WTC11 (cell line): Measurements from ENCODE around the gene SYNGR2. TPM values are rescaled to one million over a fixed set of nuclear protein-coding genes. Genes with fewer than 3 reads are reported as not detected.

ENCODE experiments used
- ATAC-seq: fragments of 200-7000 bp; cut with Tn5 transposase; 2 replicates; pipeline ENCODE4 v1.10.0; 2021; ENCODE audit warnings: mild to moderate bottlenecking, moderate library complexity
- CTCF ChIA-PET: fragments of 300-600 bp; sonication (Branson Sonifier 250); formaldehyde crosslinking; loops from one replicate; lab custom pipeline; 2021; ENCODE audit warnings: antibody characterized with exemption; lab: Charles Lee
- POLR2A ChIA-PET: fragments of 350-600 bp; sonication (Branson Sonifier 250); formaldehyde crosslinking; loops from one replicate; lab custom pipeline; 2021; ENCODE audit warnings: antibody characterized with exemption; lab: Charles Lee
- DNase-seq: peaks from one replicate; pipeline ENCODE4 v3.0.0; 2021; ENCODE audit warnings: low spot score
- H3K27ac Mint-ChIP-seq: 2 replicates; pipeline ENCODE4 v1.8.0; 2021; ENCODE audit warnings: mixed read lengths
- H3K27me3 Mint-ChIP-seq: 2 replicates; pipeline ENCODE4 v1.8.0; 2021; ENCODE audit warnings: low read depth, mild to moderate bottlenecking, moderate library complexity, mixed read lengths
- H3K36me3 Mint-ChIP-seq: 2 replicates; pipeline ENCODE4 v1.8.0; 2021; ENCODE audit warnings: mixed read lengths
- H3K4me1 Mint-ChIP-seq: 2 replicates; pipeline ENCODE4 v1.8.0; 2022; ENCODE audit warnings: mixed read lengths
- H3K4me3 Mint-ChIP-seq: 2 replicates; pipeline ENCODE4 v1.8.0; 2021; ENCODE audit warnings: mild to moderate bottlenecking, moderate library complexity, mixed read lengths
- H3K9me3 Mint-ChIP-seq: 2 replicates; pipeline ENCODE4 v1.8.0; 2021; ENCODE audit warnings: mixed read lengths
- FOXK1 ChIP-seq: sonication (generic); formaldehyde crosslinking; IDR thresholded peaks from 2 replicates; pipeline ENCODE4 v1.8.0; 2022; ENCODE audit warnings: mild to moderate bottlenecking, moderate library complexity, missing genetic modification reagents
- GTF2I ChIP-seq: fragments of 250-450 bp; sonication (Bioruptor Pico); conservative IDR thresholded peaks from 2 replicates; pipeline ENCODE4 v1.4.0; 2021; ENCODE audit warnings: mild to moderate bottlenecking
- NFATC4 ChIP-seq: fragments of 250-450 bp; sonication (Bioruptor Pico); IDR thresholded peaks from 2 replicates; pipeline ENCODE4 v1.9.0; 2021; ENCODE audit warnings: mild to moderate bottlenecking
- NFE2L1 ChIP-seq: sonication (generic); formaldehyde crosslinking; IDR thresholded peaks from 2 replicates; pipeline ENCODE4 v1.8.1; 2023; ENCODE audit warnings: missing genetic modification reagents
- NFYB ChIP-seq: sonication (generic); formaldehyde crosslinking; conservative IDR thresholded peaks from 2 replicates; pipeline ENCODE4 v1.8.0; 2022; ENCODE audit warnings: low read depth, missing genetic modification reagents
- NR1H2 ChIP-seq: sonication (generic); formaldehyde crosslinking; IDR thresholded peaks from 2 replicates; pipeline ENCODE4 v1.9.0; 2021; ENCODE audit warnings: mild to moderate bottlenecking, moderate library complexity, missing genetic modification reagents
- SMAD4 ChIP-seq: sonication (generic); formaldehyde crosslinking; IDR thresholded peaks from 2 replicates; pipeline ENCODE4 v1.8.0; 2022; ENCODE audit warnings: mild to moderate bottlenecking, missing genetic modification reagents
- ZBTB21 ChIP-seq: sonication (generic); formaldehyde crosslinking; IDR thresholded peaks from 2 replicates; pipeline ENCODE4 v1.8.1; 2023; ENCODE audit warnings: mild to moderate bottlenecking, missing genetic modification reagents, borderline replicate concordance
- ZNF138 ChIP-seq: sonication (generic); formaldehyde crosslinking; conservative IDR thresholded peaks from 2 replicates; pipeline ENCODE4 v1.8.1; 2022; ENCODE audit warnings: mild to moderate bottlenecking, moderate library complexity, missing genetic modification reagents
- ZNF317 ChIP-seq: sonication (generic); formaldehyde crosslinking; IDR thresholded peaks from 2 replicates; pipeline ENCODE4 v1.8.1; 2023; ENCODE audit warnings: low read depth, mild to moderate bottlenecking, moderate library complexity, missing genetic modification reagents, borderline replicate concordance
- total RNA-seq: library from RNA; stranded (reverse); gene quantifications from 3 replicates; pipeline ENCODE4 v1.2.3, GENCODE V29; 2021
- TF ChIP-seq, protein P1 (sequence below): sonication (generic); formaldehyde crosslinking; IDR thresholded peaks from 2 replicates; pipeline ENCODE4 v1.8.0; 2023; ENCODE audit warnings: mild to moderate bottlenecking, missing genetic modification reagents
- TF ChIP-seq, protein P2 (sequence below): sonication (generic); formaldehyde crosslinking; IDR thresholded peaks from 2 replicates; pipeline ENCODE4 v1.8.1; 2023; ENCODE audit warnings: mild to moderate bottlenecking, missing genetic modification reagents
- TF ChIP-seq, protein P3 (sequence below): sonication (generic); formaldehyde crosslinking; IDR thresholded peaks from 2 replicates; pipeline ENCODE4 v1.8.0; 2022; ENCODE audit warnings: mild to moderate bottlenecking, missing genetic modification reagents
- TF ChIP-seq, protein P4 (sequence below): fragments of 250-450 bp; sonication (Bioruptor Pico); IDR thresholded peaks from 2 replicates; pipeline ENCODE4 v1.9.0; 2021; ENCODE audit warnings: mild to moderate bottlenecking, borderline replicate concordance
- TF ChIP-seq, protein P5 (sequence below): sonication (generic); formaldehyde crosslinking; IDR thresholded peaks from 2 replicates; pipeline ENCODE4 v1.8.0; 2022; ENCODE audit warnings: missing genetic modification reagents
- TF ChIP-seq, protein P6 (sequence below): sonication (generic); formaldehyde crosslinking; IDR thresholded peaks from 2 replicates; pipeline ENCODE4 v1.8.0; 2022; ENCODE audit warnings: mild to moderate bottlenecking, missing genetic modification reagents
- TF ChIP-seq, protein P7 (sequence below): sonication (generic); formaldehyde crosslinking; IDR thresholded peaks from 2 replicates; pipeline ENCODE4 v1.8.1; 2022; ENCODE audit warnings: mild to moderate bottlenecking, moderate library complexity, missing genetic modification reagents

The SYNGR2 gene
- total RNA-seq, 1 experiment from 2014 or later: 47.7 TPM

DNA sequence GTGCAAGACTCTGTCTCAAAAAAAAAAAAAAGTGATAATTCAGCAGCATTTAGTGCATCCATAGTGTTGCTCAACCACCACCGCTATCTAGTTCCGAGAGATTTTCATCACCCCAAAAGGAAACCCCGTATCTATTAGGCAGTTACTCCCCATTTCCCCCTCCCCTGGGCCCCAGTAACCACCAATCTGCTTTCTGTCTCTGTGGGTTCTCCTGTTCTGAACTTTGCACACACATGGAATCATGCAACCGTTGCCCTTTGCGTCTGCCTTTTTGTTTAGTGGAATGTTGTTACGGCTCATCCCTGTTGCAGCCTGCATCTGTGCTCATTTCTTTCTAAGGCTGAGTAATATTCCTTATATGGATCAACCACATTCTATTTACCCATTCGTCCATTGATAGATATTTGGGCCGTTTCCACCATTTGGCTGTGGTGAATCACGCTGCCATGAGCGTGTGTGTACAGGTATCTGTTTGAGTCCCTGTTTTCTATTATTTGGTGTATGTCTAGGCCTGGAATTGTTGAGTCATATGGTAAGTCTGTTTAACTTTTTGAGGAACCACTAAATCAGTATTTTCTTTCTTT is 8.7 kb upstream of the SYNGR2 start (continued):
- TF ChIP-seq, protein P1, sequence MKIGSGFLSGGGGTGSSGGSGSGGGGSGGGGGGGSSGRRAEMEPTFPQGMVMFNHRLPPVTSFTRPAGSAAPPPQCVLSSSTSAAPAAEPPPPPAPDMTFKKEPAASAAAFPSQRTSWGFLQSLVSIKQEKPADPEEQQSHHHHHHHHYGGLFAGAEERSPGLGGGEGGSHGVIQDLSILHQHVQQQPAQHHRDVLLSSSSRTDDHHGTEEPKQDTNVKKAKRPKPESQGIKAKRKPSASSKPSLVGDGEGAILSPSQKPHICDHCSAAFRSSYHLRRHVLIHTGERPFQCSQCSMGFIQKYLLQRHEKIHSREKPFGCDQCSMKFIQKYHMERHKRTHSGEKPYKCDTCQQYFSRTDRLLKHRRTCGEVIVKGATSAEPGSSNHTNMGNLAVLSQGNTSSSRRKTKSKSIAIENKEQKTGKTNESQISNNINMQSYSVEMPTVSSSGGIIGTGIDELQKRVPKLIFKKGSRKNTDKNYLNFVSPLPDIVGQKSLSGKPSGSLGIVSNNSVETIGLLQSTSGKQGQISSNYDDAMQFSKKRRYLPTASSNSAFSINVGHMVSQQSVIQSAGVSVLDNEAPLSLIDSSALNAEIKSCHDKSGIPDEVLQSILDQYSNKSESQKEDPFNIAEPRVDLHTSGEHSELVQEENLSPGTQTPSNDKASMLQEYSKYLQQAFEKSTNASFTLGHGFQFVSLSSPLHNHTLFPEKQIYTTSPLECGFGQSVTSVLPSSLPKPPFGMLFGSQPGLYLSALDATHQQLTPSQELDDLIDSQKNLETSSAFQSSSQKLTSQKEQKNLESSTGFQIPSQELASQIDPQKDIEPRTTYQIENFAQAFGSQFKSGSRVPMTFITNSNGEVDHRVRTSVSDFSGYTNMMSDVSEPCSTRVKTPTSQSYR (CRISPR knock-in tag): no peak
- no peak for TF ChIP-seq NFYB
- no peak for TF ChIP-seq GTF2I (CRISPR knock-in tag)
- TF ChIP-seq, protein P2, sequence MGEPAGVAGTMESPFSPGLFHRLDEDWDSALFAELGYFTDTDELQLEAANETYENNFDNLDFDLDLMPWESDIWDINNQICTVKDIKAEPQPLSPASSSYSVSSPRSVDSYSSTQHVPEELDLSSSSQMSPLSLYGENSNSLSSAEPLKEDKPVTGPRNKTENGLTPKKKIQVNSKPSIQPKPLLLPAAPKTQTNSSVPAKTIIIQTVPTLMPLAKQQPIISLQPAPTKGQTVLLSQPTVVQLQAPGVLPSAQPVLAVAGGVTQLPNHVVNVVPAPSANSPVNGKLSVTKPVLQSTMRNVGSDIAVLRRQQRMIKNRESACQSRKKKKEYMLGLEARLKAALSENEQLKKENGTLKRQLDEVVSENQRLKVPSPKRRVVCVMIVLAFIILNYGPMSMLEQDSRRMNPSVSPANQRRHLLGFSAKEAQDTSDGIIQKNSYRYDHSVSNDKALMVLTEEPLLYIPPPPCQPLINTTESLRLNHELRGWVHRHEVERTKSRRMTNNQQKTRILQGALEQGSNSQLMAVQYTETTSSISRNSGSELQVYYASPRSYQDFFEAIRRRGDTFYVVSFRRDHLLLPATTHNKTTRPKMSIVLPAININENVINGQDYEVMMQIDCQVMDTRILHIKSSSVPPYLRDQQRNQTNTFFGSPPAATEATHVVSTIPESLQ (CRISPR knock-in tag): no peak
- TF ChIP-seq ZNF317 (CRISPR knock-in tag): no peak
- no peak for TF ChIP-seq ZNF138 (CRISPR knock-in tag)

DNA sequence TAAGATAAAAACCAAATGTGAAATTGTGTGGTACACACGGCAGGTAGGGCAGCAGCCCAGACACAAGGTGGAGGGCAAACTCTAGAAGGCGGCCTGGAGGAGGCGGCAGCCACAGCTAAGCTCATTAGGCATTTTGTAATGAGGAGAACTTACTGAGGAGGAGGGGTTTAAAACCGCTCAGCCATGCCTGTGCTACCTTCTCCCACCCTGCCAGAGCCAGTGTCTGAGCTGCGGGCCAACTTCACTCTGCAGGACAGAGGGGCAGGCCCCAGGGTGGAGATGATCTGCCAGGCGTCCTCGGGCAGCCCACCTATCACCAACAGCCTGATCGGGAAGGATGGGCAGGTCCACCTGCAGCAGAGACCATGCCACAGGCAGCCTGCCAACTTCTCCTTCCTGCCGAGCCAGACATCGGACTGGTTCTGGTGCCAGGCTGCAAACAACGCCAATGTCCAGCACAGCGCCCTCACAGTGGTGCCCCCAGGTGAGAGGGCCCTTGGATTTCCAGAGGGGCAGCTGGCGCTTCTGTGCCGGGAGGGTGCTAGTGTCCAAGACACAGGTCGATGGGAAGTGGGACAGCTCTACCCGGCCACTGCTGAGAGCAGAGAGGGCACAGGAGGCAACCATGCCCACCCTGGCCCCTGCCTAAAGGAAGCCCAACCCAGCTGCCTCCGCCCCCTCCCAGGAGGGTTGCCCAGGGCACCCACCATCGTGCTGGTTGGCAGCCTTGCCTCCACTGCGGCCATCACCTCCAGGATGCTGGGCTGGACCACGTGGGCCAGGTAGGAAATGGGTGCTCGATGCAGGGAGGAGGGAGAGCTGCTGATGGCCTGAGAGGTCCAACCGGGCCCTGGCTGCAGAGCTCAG is 4.3 kb upstream of the SYNGR2 start:
- no peaks in the 10 kb centered on the region for H3K27me3 Mint-ChIP-seq
- ChIA-PET POLR2A (no interaction called here), CTCF (interaction anchor here (0.6 to 1.2 kb wide), 6 partner anchors 11 to 48 kb away, joined by 3 to 4 read pairs (median 3); partner anchors contain the start of genes AFMID and TK1)
- H3K36me3 Mint-ChIP-seq: no peaks in the 10 kb centered on the region
- H3K4me3 Mint-ChIP-seq: no peak overlapping the region
- ATAC-seq (no peak), DNase-seq (no peak)
- H3K27ac Mint-ChIP-seq: no peak overlapping the region
- H3K9me3 Mint-ChIP-seq: no peaks in the 10 kb centered on the region
- peaks cover 8% of the 10 kb centered on the region; the same call in 1 of the 2 replicates for H3K4me1 Mint-ChIP-seq
- TF ChIP-seq NFATC4 (CRISPR knock-in tag) (no peak), NFE2L1 (no peak), FOXK1 (CRISPR knock-in tag) (no peak), SMAD4 (no peak), NR1H2 (CRISPR knock-in tag) (no peak), ZBTB21 (CRISPR knock-in tag) (no peak)
- TF ChIP-seq, protein P3, sequence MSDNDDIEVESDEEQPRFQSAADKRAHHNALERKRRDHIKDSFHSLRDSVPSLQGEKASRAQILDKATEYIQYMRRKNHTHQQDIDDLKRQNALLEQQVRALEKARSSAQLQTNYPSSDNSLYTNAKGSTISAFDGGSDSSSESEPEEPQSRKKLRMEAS (CRISPR knock-in tag): no peak
- TF ChIP-seq, protein P4, sequence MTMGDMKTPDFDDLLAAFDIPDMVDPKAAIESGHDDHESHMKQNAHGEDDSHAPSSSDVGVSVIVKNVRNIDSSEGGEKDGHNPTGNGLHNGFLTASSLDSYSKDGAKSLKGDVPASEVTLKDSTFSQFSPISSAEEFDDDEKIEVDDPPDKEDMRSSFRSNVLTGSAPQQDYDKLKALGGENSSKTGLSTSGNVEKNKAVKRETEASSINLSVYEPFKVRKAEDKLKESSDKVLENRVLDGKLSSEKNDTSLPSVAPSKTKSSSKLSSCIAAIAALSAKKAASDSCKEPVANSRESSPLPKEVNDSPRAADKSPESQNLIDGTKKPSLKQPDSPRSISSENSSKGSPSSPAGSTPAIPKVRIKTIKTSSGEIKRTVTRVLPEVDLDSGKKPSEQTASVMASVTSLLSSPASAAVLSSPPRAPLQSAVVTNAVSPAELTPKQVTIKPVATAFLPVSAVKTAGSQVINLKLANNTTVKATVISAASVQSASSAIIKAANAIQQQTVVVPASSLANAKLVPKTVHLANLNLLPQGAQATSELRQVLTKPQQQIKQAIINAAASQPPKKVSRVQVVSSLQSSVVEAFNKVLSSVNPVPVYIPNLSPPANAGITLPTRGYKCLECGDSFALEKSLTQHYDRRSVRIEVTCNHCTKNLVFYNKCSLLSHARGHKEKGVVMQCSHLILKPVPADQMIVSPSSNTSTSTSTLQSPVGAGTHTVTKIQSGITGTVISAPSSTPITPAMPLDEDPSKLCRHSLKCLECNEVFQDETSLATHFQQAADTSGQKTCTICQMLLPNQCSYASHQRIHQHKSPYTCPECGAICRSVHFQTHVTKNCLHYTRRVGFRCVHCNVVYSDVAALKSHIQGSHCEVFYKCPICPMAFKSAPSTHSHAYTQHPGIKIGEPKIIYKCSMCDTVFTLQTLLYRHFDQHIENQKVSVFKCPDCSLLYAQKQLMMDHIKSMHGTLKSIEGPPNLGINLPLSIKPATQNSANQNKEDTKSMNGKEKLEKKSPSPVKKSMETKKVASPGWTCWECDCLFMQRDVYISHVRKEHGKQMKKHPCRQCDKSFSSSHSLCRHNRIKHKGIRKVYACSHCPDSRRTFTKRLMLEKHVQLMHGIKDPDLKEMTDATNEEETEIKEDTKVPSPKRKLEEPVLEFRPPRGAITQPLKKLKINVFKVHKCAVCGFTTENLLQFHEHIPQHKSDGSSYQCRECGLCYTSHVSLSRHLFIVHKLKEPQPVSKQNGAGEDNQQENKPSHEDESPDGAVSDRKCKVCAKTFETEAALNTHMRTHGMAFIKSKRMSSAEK (CRISPR knock-in tag): no peak
- TF ChIP-seq, protein P5, sequence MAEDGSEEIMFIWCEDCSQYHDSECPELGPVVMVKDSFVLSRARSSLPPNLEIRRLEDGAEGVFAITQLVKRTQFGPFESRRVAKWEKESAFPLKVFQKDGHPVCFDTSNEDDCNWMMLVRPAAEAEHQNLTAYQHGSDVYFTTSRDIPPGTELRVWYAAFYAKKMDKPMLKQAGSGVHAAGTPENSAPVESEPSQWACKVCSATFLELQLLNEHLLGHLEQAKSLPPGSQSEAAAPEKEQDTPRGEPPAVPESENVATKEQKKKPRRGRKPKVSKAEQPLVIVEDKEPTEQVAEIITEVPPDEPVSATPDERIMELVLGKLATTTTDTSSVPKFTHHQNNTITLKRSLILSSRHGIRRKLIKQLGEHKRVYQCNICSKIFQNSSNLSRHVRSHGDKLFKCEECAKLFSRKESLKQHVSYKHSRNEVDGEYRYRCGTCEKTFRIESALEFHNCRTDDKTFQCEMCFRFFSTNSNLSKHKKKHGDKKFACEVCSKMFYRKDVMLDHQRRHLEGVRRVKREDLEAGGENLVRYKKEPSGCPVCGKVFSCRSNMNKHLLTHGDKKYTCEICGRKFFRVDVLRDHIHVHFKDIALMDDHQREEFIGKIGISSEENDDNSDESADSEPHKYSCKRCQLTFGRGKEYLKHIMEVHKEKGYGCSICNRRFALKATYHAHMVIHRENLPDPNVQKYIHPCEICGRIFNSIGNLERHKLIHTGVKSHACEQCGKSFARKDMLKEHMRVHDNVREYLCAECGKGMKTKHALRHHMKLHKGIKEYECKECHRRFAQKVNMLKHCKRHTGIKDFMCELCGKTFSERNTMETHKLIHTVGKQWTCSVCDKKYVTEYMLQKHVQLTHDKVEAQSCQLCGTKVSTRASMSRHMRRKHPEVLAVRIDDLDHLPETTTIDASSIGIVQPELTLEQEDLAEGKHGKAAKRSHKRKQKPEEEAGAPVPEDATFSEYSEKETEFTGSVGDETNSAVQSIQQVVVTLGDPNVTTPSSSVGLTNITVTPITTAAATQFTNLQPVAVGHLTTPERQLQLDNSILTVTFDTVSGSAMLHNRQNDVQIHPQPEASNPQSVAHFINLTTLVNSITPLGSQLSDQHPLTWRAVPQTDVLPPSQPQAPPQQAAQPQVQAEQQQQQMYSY (CRISPR knock-in tag): no peak
- TF ChIP-seq, protein P6, sequence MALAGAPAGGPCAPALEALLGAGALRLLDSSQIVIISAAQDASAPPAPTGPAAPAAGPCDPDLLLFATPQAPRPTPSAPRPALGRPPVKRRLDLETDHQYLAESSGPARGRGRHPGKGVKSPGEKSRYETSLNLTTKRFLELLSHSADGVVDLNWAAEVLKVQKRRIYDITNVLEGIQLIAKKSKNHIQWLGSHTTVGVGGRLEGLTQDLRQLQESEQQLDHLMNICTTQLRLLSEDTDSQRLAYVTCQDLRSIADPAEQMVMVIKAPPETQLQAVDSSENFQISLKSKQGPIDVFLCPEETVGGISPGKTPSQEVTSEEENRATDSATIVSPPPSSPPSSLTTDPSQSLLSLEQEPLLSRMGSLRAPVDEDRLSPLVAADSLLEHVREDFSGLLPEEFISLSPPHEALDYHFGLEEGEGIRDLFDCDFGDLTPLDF (CRISPR knock-in tag): no peak
- TF ChIP-seq, protein P7, sequence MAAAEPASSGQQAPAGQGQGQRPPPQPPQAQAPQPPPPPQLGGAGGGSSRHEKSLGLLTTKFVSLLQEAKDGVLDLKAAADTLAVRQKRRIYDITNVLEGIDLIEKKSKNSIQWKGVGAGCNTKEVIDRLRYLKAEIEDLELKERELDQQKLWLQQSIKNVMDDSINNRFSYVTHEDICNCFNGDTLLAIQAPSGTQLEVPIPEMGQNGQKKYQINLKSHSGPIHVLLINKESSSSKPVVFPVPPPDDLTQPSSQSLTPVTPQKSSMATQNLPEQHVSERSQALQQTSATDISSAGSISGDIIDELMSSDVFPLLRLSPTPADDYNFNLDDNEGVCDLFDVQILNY: no peak
